Effector CD4-positive, alpha-beta T cell (primary cell): ENCODE data around the gene CTTNBP2.

Experiments
- DNase-seq: peaks from one replicate; pipeline ENCODE4 v3.0.0-alpha.2; 2020

The CTTNBP2 gene

GRCh38 chr7:117871778-117872538 is 1.3 kb downstream of the CTTNBP2 start:
- no peak for DNase-seq

- DNase-seq: no peak
Measured at GRCh38 chr7:117871401-117871777, 1.9 kb downstream of the CTTNBP2 start.

DNA sequence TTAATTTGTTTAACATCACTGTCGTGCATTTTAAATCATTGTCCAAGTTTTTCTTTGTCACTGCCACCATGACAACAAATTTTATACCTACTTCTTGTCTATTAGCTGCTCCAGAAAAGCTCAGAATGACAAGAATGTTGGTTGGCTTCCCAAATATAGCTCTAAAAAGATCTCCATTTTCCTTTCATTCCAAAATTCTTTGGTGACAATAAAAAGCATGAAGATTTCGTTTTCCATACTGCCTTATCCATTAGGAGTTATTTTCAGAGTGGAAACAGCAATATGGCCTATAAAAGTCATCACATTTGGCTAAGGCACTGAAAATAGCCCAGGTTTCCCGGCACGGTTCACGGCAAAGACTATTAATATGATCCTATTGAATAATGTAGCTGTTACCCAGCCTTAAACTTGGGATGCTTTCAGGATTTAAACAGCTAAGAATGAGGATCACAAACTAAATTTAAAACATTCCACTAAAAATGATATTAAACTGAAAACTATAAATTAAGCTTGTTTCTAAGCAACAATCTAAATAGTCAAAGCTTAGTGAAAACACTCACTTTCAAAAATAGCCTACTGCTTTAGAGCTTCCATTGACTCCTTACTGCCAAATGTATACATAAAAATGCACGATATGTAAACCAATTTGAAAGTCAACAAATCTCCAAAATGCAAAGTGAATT is 2.7 kb downstream of the CTTNBP2 start:
- no peak for DNase-seq

DNA sequence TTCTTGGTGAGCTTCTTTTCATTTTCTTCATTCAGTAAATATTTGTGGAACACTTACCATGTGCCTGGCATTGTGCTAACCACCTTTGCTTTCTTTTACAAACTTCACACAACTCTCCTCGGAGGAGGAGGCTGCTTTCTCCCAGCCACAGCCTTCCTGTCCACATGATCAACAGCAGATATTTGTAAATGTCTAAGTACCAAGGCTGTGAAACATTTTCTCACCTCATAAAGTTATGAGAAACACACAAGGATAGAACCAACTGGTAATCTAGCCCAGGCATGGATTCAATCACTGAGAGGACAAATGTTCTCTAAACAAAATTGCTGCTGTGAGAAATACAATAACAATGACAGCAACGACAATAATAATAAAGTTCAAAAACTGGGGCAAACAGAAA is 3.9 kb downstream of the CTTNBP2 start:
- DNase-seq: no peak

- DNase-seq: no peak
Measured at GRCh38 chr7:117863618-117864017, 9.6 kb downstream of the CTTNBP2 start.

DNA sequence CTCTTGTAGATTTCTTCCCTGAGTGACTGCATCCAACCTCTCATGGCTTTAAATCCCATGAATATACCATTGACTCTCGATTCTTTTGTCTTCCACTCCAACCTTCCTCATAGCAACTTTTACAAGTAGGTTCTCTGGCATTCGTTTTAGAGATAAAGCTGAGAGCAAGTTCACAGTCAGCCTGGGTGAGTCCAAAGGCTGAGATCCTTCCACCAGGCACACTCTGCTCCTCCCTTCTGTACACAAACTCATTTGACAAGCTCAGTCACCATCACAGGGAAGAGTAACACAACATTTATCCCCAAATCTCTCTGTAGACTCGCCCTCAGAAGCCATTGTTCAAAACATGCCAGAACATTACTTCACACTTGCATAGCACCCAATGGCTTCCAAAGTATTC is 10.9 kb downstream of the CTTNBP2 start:
- no peak for DNase-seq

DNA sequence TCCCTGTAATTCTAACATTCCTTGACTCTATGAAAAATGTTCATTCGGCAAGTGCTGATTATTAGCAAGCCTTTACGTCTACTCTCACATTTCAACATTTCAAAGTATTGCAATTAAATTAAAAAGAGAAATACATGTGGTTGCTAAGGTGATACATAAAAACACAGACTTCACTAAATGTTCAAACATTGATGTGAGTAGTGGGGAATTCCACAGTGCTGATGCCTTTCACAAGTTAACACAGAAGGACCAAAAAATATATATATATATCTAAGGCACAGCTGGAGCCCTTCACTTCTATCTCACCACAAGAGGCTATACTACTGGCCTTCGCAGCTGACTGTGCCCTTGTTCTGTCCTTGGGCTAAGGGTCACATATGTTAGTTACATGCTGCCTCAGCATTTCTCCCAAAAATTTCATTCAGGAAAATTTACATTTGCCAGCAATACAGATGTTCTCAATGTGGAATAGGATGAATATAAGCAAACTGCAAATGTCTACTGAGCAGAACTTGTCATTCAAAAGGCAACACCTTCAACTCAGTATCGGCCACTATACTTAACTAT is 13.9 kb downstream of the CTTNBP2 start:
- no peak for DNase-seq

DNA sequence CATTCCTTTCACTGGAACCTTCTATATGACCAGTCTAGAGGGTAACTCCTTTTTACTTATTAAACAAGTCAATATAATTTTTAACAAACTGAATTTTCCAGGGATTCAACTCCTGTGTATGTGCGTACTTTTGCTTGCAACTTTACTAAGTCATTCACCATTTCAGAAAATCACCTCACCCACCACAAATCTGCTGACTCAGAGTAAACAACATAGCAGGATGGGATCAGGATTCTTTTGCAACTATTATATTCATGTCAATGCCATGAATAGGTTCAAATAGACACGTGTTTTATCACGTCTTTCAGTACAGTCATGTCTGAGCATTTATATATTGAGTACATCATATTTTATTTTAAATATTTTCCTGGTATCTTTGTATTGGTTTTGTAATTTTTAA is 14.5 kb downstream of the CTTNBP2 start:
- no peak for DNase-seq

DNA sequence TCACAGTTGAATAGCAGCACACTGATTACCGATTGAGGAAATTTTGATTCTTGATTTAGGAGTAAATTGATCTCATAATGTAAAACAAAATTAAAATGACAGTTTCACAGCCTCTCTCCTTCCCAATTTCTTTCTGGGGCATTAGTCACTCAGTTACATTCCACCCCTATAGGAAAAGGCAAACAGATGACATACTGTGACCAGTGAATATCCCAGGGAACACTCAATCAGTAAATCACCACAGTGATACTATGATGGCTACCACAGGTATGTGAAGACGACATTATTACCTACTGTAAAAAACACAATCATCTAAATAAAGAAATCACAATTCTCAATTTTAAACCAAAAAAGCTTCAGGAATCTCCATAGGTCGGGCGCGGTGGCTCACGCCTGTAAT is 15.5 kb downstream of the CTTNBP2 start:
- no peak for DNase-seq

GRCh38 chr7:117856196-117856595 is 17.0 kb downstream of the CTTNBP2 start:
- no peak for DNase-seq

- DNase-seq: no peak
Measured at GRCh38 chr7:117854186-117854585, 19.1 kb downstream of the CTTNBP2 start.

DNA sequence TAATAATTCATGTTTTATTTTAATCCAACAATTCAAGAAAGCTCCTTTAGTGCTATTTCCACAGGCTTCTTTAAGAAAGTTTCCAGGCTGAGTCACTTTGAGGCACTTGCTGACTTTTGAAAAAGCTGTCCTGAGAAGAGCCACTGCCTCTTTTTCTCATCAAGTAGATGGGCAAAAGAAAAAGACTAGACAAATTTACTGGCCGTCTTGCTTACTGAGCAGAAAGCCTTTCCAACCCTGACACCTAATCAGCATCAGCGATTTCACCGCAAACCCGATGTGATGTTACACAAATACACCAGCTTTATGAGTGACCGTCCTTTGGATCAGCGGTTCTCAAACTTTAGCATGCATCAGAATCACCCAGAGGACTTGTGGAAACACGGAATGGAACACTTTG is 24.3 kb downstream of the CTTNBP2 start:
- no peak for DNase-seq

- DNase-seq: no peak
Measured at GRCh38 chr7:117844678-117845077, 28.6 kb downstream of the CTTNBP2 start.

GRCh38 chr7:117841611-117842010 is 31.6 kb downstream of the CTTNBP2 start:
- DNase-seq: no peak

DNA sequence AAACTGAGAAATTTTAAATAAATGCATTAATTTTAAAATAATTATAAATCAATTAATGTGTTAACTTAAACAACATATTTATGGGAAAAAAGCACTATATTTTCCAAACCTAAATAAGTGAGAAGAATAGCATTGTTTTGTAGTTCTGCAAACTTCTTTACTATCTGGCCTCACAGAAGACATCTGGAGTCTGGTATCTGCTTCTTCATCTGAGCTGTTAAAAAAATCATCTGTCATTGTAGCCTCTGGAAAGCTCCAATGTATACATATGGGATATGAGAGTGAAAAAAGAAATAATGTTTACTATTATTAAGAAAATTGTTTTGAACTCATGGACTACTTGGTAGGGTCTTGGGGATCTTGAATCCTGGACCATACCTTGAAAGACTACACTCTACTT is 32.2 kb downstream of the CTTNBP2 start:
- DNase-seq: no peak

- DNase-seq: no peak
Measured at GRCh38 chr7:117839507-117839906, 33.7 kb downstream of the CTTNBP2 start.

DNA sequence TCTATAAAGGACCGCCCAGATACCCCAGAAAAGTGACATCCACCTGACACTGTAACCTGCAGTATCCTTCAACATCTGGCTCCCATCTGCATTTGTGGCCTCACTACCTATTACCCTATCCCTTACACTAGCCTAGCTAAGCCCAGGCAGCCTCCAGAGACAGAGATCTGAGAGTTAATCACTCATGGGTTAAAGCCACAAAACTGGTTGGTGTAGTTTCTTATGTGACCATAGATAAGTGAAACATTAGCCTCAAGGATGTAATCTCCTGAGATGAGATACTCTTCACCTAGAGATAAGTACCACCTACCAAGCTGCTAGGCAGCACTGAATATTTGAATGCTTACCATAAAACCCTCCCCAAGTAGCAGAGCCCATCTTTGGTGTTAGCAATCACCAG is 35.4 kb downstream of the CTTNBP2 start:
- DNase-seq: no peak

DNA sequence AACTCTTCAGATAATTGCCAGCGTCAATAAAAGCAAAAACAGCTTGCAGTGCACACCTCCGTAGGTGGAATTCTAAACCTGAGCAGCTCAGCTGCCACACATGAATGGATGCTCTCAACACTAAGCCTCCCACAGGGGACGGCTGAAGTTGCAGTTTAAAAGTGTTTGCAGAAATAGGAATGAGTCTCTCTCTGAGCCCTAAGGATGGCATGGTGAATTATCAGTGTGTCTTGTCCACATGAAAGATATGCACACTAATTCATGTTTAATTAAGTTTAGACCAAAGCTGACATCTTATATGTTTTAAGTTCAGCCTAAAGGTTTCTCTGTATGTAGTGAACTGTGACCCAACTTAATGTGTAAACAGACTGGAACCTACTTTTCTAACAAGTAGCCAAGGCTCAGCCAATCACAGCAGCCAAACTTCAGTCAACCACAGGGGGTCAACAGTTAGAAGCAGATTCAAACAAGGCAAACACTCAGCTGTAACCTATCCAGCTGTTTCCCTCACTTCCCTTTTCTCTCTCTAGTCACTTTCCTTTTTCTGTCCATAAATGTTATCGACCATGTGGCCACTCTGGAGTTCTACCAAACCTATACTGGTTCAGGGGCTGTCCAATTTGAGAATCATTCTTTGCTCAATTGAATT is 38.1 kb downstream of the CTTNBP2 start:
- DNase-seq: no peak

- no peak for DNase-seq
Measured at GRCh38 chr7:117830422-117830954, 42.8 kb downstream of the CTTNBP2 start.

- DNase-seq: no peak
Measured at GRCh38 chr7:117829450-117830117, 43.7 kb downstream of the CTTNBP2 start.

DNA sequence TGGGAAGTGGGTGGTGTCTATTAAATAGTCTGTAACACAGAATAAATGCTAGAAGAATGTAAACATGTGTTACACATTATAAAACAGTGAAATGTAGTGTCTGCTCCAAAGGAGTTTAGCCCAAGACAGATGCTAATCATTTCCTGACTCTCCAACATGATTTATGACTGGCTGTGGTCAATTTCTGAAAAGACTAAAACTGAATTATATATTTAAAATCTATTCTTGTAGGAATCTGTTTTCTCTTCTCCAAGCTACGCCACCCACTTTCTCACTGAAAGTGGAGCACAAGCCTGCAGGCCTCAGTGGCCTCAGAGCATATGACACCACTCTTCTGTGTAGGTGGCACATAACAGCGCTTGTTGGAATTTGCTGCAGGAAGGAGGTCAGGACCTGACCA is 44.4 kb downstream of the CTTNBP2 start:
- DNase-seq: no peak

DNA sequence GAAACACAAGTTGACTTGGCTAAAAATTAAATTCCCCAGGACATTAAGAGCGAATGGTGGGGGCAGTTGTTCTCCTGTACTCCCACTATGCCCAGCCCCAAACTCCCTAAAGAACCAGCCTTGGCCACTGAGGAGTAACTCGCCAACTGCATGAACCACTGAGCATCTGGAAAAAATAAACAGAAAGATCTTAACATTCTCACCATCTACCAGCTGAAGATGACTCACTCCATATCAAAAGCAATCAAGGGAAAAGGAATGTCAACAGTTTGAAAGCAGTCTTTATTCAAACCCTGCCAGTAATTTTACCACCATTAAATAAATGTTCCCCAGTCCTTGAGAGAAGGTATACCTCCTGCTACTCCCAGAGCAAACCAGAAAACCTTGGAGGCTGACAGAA is 45.4 kb downstream of the CTTNBP2 start:
- DNase-seq: no peak

DNA sequence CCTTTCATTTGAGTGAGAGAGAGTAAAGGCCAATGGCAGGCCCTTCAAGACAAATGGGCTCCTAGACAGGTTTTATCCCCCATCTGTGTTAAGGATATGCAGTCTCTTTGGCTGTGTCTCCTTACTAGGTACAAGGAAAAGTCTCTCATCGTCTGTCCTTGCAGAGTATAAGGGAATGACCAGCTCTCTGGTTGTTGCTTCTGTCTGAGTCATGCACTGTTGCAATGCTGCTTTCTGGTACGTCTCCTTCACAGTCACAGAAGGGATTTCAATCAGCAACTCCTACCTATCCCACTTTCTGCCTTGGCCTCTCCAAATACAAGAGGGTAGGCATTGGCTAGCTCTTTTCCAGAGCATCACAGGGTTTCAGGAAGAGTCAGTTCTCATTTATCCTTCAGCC is 48.1 kb downstream of the CTTNBP2 start:
- DNase-seq: no peak
